IMR-90 (cell line): Measurements from ENCODE around the gene FUT1.

Experiments used
- CTCF ChIP-seq: conservative IDR thresholded peaks from 2 replicates; pipeline ENCODE4 v1.5.1; 2012; ENCODE audit warnings: mild to moderate bottlenecking, low read depth, low read length, improper control_type of control experiment
- POLR2A ChIP-seq: IDR thresholded peaks from 2 replicates; pipeline ENCODE4 v1.6.1; 2012; ENCODE audit warnings: mild to moderate bottlenecking, low read depth, low read length
- RAD21 ChIP-seq: IDR thresholded peaks from 2 replicates; pipeline ENCODE4 v1.6.1; 2012; ENCODE audit warnings: low read length, improper control_type of control experiment

- TF ChIP-seq CTCF: no peak
- no peak for TF ChIP-seq RAD21
- TF ChIP-seq POLR2A: no peak
Observed at GRCh38 chr19:48722196-48722708, 30.2 kb downstream of the FUT1 start.
